GM10266 (cell line): ENCODE results near the gene STK11.
A peak's percentile ranks its signal among the peaks of the same experiment; 100 is the strongest.

Experiments used
- DNase-seq: peaks from one replicate; pipeline ENCODE4 v3.0.0; 2012; ENCODE audit errors: extremely low spot score
- TF ChIP-seq, protein P1 (sequence below): IDR thresholded peaks from 2 replicates; pipeline ENCODE4 v1.5.1; 2012; ENCODE audit warnings: mild to moderate bottlenecking, low read depth; ENCODE audit not compliant: control insufficient read depth, insufficient read depth; ENCODE audit errors: missing control alignments

STK11 gene

GRCh38 chr19:1268226-1269064 lies 62.9 kb downstream of the STK11 start:
- TF ChIP-seq, protein P1, sequence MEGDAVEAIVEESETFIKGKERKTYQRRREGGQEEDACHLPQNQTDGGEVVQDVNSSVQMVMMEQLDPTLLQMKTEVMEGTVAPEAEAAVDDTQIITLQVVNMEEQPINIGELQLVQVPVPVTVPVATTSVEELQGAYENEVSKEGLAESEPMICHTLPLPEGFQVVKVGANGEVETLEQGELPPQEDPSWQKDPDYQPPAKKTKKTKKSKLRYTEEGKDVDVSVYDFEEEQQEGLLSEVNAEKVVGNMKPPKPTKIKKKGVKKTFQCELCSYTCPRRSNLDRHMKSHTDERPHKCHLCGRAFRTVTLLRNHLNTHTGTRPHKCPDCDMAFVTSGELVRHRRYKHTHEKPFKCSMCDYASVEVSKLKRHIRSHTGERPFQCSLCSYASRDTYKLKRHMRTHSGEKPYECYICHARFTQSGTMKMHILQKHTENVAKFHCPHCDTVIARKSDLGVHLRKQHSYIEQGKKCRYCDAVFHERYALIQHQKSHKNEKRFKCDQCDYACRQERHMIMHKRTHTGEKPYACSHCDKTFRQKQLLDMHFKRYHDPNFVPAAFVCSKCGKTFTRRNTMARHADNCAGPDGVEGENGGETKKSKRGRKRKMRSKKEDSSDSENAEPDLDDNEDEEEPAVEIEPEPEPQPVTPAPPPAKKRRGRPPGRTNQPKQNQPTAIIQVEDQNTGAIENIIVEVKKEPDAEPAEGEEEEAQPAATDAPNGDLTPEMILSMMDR: no peak
- no peak for DNase-seq

DNA sequence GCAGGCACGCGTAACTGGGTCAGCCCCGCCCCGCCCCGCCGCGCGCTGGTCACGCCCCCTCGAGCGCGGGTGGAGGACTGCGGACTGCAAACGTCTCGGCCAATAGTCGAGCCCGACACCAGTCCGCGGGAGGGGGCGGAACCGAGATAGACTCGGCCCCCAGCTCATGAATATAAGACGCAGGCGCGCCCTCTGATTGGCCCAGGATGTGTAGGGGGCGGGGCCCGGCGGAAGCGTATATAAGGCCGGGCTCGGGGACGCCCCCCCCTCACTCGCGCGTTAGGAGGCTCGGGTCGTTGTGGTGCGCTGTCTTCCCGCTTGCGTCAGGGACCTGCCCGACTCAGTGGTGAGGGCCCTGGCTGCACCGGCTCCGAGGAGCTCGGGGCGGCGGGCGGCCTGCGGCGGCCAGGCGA lies 63.5 kb downstream of the STK11 start, which contains the start of gene CIRBP:
TSS of gene CIRBP (plus strand) at position 268 of the 413 bp plus-strand sequence. CDS start 1,602 bp downstream, outside the sequence.
- peak; percentile 100 for DNase-seq
- TF ChIP-seq, protein P1: no peak

DNA sequence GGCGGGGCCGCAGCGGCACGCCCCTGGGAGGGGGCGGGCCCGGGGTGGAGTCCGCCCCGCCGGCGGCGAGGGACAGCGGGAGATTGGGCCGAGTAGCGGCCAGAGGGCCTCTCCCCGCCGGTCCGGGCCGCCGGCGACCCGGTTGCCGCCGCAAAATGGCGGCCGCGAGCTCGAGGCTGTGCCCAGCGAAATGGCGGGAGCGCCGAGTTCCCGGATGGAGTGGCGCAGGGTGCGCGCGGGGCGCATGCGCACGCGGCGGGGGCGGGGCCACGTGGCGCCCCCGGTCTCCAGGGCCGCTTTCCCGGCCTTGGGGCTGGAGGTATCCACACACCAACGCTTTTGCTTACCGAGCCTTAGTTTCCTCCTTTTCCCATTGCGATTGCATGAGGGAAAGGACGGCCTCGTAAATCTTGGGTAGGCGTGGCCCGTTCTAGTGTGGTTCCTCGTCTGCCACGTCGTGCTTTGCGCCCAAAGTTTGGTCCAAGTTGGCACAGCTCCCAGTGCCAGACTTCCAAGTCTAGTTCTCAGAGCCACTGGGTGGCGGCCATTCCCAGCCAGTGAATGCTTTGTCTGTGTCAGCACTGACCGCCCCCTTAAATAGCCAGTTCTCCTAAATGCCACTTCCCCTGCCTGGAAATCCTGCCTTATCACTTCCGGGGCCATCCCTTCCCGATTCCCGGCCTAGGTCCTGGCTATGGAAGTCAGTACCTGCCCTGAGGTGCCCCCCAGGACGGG lies 64.1 kb downstream of the STK11 start:
- TF ChIP-seq, protein P1: no peak
- DNase-seq: peak; percentile 95

- TF ChIP-seq, protein P1: no peak
- no peak for DNase-seq
These were observed 64.8 kb downstream of the STK11 start for GRCh38 chr19:1270213-1270853.

DNA sequence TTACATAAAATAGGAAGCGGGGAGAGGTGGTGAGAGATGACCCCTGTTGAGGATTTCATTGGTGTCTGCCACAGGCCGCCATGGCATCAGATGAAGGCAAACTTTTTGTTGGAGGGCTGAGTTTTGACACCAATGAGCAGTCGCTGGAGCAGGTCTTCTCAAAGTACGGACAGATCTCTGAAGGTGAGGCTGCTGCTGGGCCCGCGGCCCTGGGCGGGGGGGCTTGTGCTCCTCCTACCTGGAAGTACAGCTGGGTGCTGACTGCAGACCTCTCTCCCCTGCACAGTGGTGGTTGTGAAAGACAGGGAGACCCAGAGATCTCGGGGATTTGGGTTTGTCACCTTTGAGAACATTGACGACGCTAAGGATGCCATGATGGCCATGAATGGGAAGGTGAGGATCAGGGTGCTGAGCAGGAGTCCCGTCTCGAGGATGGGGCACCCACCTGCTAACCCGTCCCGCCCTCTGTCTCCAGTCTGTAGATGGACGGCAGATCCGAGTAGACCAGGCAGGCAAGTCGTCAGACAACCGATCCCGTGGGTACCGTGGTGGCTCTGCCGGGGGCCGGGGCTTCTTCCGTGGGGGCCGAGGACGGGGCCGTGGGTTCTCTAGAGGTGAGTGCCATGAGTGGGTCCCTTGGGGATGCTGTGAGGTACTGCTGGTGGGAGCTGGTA lies 65.4 kb downstream of the STK11 start:
- DNase-seq: no peak
- TF ChIP-seq, protein P1: no peak

DNA sequence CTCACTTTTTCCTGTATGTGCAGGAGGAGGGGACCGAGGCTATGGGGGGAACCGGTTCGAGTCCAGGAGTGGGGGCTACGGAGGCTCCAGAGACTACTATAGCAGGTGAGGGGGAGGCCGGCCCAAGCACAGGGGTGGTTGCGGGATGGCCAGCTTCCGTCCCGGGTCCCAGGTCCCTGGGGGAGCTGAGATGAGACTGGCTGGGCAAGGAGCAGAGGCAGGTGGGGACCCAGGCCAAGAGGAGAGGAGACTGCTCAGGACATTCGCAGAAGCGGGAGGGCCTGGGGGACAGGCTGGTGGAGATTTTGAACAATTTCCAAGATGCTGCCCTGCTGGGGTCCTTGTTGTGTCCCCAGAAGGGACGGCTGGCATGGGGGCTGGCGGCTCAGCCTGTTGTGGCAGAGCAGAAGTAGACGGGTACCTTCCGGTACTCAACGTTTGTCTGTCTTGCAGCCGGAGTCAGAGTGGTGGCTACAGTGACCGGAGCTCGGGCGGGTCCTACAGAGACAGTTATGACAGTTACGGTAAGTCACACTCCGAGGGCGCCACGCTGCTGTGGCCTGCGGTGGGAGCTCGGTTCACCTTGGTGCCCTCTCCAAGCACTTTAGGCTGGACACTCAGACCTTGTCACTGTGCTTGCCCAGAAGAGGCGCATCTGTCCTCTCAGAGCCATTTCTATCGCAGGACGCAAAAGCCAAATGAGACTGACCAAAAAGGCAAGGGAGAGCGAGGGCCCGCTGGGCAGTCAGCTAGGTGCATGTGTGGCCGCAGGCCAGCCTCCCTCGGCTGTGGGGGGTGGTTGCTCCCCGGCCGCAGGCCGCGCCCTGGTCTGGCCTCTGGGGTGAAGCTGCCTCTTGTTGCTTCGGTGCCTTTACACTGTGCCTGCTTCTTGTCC lies 66.2 kb downstream of the STK11 start:
- no peak for DNase-seq

More for the DNA sequence above, 66.2 kb downstream of the STK11 start:
- TF ChIP-seq, protein P1: no peak
